ENCODE results near the gene PELO.

Gene PELO

DNA sequence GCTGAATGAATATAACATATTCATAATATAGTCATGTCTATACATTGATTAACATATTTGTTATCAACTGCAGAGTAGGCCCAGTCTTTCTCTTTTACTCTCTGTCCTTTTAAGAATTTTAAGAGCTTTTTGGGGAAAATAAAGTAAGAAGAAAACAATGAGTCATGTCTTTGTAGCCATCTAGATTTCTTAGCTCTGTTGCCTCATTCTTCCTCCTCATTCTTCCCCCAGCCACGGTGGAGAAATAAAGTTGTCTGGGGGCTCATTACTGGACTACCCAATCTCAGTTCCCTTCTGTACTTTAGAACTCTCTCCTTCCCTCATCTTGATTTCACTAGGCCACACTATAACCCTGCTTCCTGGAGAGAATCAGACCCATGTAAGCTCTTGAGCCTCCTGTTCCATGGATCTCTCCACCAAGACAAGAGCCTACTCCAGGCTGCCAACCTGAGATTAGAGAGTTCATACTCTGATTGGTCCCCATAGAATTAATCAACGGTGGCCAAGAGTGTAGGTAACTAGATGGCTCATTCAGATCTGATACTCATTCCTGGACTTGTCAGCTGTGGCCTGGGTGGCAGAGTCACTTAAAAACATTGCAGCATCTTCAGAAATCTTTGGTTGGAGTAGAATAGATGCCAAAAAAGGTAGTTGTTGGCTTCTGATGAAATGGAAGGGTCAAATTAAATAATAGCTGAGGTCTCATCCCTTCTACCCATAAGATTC is 44.2 kb downstream of the PELO start:
- DNase-seq (ENCODE audit: low spot score): no peak

DNA sequence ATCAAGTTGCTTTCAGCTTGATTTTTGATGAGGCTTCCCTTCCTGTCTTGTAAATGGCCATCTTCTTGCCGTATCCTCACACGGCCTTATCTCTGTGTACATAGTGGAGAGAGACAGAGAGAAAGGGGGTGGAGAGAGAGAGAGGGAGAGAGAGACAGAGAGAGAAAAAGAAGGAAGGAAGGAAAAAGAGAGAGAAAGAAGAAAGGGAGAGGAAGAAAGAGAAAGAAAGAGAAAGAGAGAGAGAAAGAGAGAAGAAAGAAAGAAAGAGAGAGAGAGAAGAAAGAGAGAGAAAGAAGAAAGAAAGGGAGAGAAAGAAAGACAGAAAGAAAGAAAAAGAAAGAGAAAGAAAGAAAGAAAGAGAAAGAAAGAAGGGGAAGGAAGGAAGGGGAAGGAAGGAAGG is 46.6 kb downstream of the PELO start:
- no peak for DNase-seq (ENCODE audit: low spot score)

DNA sequence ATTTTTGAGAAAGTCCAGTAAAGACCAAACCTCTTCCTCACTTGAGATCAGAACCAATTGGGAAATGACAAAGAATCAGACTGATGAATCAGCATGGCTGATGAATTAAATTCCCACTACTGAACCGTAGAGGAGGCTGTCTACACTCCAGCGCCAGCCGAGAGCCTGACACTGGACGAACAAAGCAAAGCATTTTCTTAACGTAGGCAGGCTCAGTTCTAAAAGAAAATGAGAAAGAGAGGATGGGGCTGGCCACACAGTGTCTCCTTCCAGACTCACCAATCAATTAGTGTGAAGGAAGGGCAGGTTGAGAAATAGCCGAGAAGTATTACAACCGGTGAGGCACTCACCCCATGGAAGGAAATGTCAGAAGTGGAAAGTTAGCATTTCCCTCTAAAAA is 49.4 kb downstream of the PELO start:
- no peak for DNase-seq (ENCODE audit: low spot score)

All from AG08396 (cell line).